Measurements from ENCODE around the gene YIPF3.

GRCh38 chr6:43522547-43523261 is 6.0 kb upstream of the YIPF3 start:
- no peak for TF ChIP-seq CTCF (IDR thresholded peaks at IDR 0.05)
- no peak for TF ChIP-seq POLR2A (IDR thresholded peaks at IDR 0.05)
